A549 (cell line): Measurements from ENCODE around the gene PANK2.

Source experiments
- CBX8 ChIP-seq: fragments of 200-600 bp; sonication (generic); IDR thresholded peaks from 2 replicates; pipeline ENCODE4 v1.6.1; 2016
- HOXB5 ChIP-seq: fragments of 250-450 bp; sonication (Bioruptor Pico); IDR thresholded peaks from 2 replicates; pipeline ENCODE4 v1.5.0; 2020; ENCODE audit warnings: mild to moderate bottlenecking, moderate library complexity
- TF ChIP-seq, protein P1 (sequence below): fragments of >200 bp; sonication (Bioruptor Twin); formaldehyde crosslinking; IDR thresholded peaks from 3 replicates; pipeline ENCODE4 v1.5.1; 2016

DNA sequence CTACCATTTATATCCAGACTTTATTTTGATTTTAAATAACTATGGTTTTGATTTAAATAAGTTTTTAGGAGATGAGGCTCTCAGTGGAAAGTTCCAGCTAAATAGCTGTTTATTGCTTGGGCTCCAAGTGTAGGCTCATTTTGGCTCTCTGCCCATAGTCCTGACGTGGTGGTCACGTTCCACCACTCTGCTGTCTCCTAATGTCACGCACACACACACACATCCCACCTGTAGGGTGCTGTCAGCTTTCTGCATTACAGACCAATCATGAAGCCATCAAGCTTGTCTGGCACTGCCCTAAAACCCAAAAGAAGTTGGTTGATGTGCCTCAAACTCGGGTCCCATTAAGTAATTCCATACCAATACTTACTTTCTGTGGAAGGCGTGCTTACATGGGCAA, 45.4 kb downstream of the PANK2 start:
- TF ChIP-seq, protein P1, sequence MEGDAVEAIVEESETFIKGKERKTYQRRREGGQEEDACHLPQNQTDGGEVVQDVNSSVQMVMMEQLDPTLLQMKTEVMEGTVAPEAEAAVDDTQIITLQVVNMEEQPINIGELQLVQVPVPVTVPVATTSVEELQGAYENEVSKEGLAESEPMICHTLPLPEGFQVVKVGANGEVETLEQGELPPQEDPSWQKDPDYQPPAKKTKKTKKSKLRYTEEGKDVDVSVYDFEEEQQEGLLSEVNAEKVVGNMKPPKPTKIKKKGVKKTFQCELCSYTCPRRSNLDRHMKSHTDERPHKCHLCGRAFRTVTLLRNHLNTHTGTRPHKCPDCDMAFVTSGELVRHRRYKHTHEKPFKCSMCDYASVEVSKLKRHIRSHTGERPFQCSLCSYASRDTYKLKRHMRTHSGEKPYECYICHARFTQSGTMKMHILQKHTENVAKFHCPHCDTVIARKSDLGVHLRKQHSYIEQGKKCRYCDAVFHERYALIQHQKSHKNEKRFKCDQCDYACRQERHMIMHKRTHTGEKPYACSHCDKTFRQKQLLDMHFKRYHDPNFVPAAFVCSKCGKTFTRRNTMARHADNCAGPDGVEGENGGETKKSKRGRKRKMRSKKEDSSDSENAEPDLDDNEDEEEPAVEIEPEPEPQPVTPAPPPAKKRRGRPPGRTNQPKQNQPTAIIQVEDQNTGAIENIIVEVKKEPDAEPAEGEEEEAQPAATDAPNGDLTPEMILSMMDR = no peak
- TF ChIP-seq HOXB5 (CRISPR knock-in tag) = no peak
- no peak for TF ChIP-seq CBX8
